ENCODE measurements around the gene TGIF2.
"Not testable (repeated sequence)": the region's sequence is repeated elsewhere in the genome, so short reads cannot be mapped to it uniquely, and the experiment has no call there.

Gene TGIF2

GRCh38 chr20:36620917-36621316 is 47.5 kb downstream of the TGIF2 start:
- no peak for DNase-seq (ENCODE audit: low spot score)

- no peak for DNase-seq (ENCODE audit: low spot score)
Observed at GRCh38 chr20:36623444-36623843, 50.0 kb downstream of the TGIF2 start.

- no peak for DNase-seq (ENCODE audit: low spot score)
Observed at GRCh38 chr20:36624068-36624943, 50.9 kb downstream of the TGIF2 start.

- no peak for DNase-seq (ENCODE audit: low spot score)
Observed at GRCh38 chr20:36624944-36625324, 51.5 kb downstream of the TGIF2 start.

GRCh38 chr20:36628076-36628475 is 54.7 kb downstream of the TGIF2 start:
- DNase-seq (ENCODE audit: low spot score): no peak

- no peak for DNase-seq (ENCODE audit: low spot score)
Observed at GRCh38 chr20:36629719-36630681, 56.6 kb downstream of the TGIF2 start.

GRCh38 chr20:36631646-36632045 is 58.2 kb downstream of the TGIF2 start:
- DNase-seq (ENCODE audit: low spot score): no peak

- DNase-seq (ENCODE audit: low spot score): no peak
Observed at GRCh38 chr20:36632147-36632486, 58.7 kb downstream of the TGIF2 start.

GRCh38 chr20:36632487-36633284 is 59.3 kb downstream of the TGIF2 start:
- DNase-seq (ENCODE audit: low spot score): no peak

GRCh38 chr20:36633285-36633772 is 59.9 kb downstream of the TGIF2 start:
- no peak for DNase-seq (ENCODE audit: low spot score)

GRCh38 chr20:36634342-36634741 is 60.9 kb downstream of the TGIF2 start:
- no peak for DNase-seq (ENCODE audit: low spot score)

- not testable (repeated sequence) for DNase-seq (ENCODE audit: low spot score)
Observed at GRCh38 chr20:36638876-36639400, 65.5 kb downstream of the TGIF2 start.

- no peak for DNase-seq (ENCODE audit: low spot score)
Observed at GRCh38 chr20:36641506-36641843, 68.1 kb downstream of the TGIF2 start.

- no peak for DNase-seq (ENCODE audit: low spot score)
Observed at GRCh38 chr20:36642136-36642535, 68.7 kb downstream of the TGIF2 start.
